ENCODE results near the gene DSCAM.
"Not testable (repeated sequence)": the region's sequence is repeated elsewhere in the genome, so short reads cannot be mapped to it uniquely, and the experiment has no call there.

The DSCAM gene

GRCh38 chr21:40379881-40380810, 466.8 kb downstream of the DSCAM start:
- no peak for DNase-seq (ENCODE audit: low spot score)

GRCh38 chr21:40377135-40377534, 469.8 kb downstream of the DSCAM start:
- no peak for DNase-seq (ENCODE audit: low spot score)

DNA sequence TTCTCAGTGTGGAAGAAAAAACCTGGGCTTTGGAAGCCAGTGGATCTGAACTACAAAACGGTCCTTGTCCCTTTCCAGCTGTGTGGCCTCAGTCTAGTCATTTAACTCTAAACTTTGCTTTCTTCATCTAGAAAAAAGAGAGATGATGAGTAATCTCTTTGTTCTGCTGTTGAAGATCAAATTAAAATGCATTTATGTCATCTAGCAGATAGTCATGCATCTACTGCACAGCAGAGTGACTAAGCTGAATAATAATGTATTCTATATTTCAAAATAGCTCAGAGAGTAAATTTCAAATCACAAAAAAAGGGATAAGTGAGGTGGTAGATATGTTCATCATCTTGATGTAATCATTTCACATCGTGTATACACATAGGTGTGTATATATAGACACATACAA, 473.2 kb downstream of the DSCAM start:
- DNase-seq (ENCODE audit: low spot score): no peak

DNA sequence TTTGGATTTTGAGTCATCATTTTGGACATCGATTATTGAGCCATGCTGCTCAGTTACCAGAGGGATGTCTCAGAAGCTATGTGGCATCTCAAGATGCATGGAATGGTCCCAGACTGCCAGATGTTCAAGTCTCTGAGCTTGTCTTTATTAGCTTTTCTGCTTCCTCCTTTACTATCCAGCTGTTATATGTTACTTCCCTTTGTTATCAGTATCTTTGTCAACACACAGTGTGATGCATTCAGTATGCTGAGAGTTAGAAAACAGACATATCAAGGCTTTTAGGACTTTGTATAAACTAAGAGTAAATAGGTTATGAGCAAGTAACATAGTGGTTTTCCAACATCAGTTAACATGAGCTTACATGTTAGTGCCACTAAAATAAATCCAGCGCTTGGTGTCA, 474.5 kb downstream of the DSCAM start:
- DNase-seq (ENCODE audit: low spot score): no peak

DNA sequence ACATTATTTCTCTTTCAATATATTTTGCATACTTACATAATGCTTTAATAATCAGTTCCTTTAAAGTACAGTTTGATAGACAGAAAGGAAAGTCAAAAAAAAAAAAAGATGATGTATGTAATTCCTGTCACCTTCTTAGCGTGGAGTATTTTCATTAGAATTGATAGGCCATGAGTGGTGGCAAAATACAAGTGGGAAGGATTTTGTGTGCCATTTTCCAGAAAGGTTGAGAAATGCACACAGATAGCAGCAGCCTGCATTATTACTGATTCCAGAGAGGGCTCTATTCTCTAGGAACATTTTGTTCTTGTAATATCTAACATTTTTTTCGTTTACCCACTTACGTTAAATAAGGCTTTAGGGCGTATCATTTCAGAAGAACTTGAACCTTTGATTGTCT, 475.6 kb downstream of the DSCAM start:
- no peak for DNase-seq (ENCODE audit: low spot score)

DNA sequence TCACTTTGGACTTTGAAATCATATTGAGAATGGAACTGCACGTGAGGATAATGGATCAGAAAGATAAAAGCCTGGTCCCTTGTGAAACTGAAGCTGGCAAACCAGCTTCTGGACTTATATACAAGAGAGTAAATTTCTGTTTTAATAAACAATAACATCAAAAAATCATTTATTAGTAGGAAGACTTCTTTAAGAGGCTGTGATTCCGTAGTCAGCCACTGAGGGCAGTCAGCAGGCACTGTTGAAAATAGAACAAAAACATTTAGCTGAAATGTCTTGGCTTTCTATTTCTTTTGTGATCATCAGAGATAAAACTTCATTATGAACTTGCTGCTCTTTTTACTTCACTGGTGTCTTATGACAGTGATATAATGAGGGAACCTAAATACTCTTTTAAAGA, 490.3 kb downstream of the DSCAM start:
- no peak for DNase-seq (ENCODE audit: low spot score)

DNA sequence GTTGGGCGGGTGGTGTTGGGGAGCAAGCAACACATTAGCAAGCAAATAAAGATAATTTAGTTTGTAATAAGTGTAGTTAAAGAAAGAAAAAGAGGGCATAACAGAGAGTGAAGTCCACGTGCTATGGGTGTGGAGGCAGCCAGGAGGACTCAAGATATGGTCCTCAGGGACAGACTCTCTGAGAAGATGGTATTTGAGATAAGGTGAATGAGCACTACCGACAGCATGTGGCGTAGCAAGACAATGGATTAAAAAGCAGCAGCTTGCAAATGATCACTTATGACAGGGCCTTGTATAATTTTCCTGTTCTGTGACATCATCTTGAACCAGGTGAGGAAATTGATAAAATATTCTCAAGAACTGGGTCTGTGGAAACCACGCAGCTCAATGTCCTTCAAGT, 491.9 kb downstream of the DSCAM start:
- no peak for DNase-seq (ENCODE audit: low spot score)

GRCh38 chr21:40351006-40351405, 496.0 kb downstream of the DSCAM start:
- DNase-seq (ENCODE audit: low spot score): no peak

GRCh38 chr21:40349591-40349990, 497.4 kb downstream of the DSCAM start:
- DNase-seq (ENCODE audit: low spot score): no peak

GRCh38 chr21:40345711-40346321, 501.1 kb downstream of the DSCAM start:
- no peak for DNase-seq (ENCODE audit: low spot score)

DNA sequence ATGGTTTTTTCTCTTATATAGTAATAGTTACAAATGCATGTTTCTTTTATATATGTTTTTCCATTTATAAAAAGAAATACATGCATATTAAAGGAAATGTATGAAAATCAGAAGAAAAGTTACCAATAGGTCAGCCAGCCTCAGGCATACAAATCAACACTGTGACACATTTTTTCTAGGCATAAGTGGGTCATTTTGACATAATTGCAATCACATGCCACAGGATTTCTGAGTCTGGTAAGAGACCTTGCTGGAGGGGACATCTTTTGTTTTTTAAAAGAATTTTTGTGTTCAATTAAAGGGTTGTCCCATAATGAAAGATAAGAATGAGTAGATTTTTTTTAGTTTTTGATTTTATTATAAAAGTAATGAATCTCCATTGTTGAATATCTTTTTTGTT, 506.6 kb downstream of the DSCAM start:
- DNase-seq (ENCODE audit: low spot score): no peak

DNA sequence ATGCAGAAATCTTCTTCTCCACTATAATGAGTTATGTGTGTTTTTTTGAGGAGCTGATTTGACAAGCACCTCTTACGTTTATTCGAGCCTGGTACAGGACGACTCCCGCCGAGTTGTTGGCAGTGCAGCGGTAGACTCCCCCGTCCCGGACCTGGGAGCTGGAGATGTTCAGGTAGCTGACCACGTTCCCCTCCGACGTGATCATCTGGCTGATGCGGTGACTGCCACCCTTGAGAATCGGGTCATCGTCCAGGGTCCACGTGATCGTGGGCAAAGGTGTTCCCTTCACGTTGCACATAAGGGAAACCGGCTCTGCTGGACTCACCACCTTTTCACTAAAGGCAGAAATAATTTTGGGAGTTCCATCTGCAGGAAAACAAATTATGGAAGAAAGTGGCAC, 507.9 kb downstream of the DSCAM start:
- no peak for DNase-seq (ENCODE audit: low spot score)

DNA sequence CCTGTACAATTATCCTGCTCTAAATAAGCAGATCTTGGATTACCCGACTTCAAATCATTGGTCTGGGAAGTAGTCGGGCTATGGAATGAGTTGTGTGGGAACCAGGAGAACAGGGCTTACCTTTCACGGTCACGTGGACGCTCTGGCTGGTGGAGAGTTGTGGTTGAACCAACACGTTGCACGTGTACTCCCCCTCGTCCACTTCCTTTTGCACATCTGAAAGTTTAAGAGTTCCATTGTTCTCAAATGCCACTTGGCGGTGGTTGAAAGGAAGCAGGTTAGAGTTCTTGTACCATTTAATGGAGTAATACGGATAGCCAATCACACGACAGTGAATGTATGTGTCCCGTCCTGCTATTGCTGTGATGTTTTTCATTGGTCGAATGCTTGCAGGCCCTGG, 509.0 kb downstream of the DSCAM start:
- DNase-seq (ENCODE audit: low spot score): no peak

- no peak for DNase-seq (ENCODE audit: low spot score)
Observed at GRCh38 chr21:40335704-40336103, 511.3 kb downstream of the DSCAM start.

GRCh38 chr21:40334159-40334558, 512.8 kb downstream of the DSCAM start:
- no peak for DNase-seq (ENCODE audit: low spot score)

- DNase-seq (ENCODE audit: low spot score): no peak
Observed at GRCh38 chr21:40333731-40334130, 513.2 kb downstream of the DSCAM start.

- DNase-seq (ENCODE audit: low spot score): no peak
Observed at GRCh38 chr21:40331804-40332203, 515.2 kb downstream of the DSCAM start.

GRCh38 chr21:40331172-40331571, 515.8 kb downstream of the DSCAM start:
- no peak for DNase-seq (ENCODE audit: low spot score)

DNA sequence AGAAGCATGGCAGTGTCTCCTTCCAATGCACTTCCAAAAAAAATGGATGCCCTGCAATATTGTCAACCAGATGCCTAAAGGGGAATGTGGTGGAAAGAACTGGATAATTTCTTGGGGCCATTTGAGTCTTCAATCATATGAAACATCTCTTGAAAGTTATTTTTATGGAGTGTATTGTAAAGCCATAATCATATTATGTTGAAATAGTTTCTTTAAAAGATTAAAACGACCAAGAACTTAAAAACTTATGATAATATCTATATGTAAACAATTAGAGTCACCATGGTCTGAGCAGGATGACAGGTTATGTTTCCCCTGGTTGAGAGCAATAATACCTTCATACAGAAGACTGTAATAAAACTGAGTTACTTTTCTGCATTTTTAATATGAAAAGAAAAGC, 522.6 kb downstream of the DSCAM start:
- DNase-seq (ENCODE audit: low spot score): no peak

- not testable (repeated sequence) for DNase-seq (ENCODE audit: low spot score)
Observed at GRCh38 chr21:40320718-40321117, 526.2 kb downstream of the DSCAM start.

DNA sequence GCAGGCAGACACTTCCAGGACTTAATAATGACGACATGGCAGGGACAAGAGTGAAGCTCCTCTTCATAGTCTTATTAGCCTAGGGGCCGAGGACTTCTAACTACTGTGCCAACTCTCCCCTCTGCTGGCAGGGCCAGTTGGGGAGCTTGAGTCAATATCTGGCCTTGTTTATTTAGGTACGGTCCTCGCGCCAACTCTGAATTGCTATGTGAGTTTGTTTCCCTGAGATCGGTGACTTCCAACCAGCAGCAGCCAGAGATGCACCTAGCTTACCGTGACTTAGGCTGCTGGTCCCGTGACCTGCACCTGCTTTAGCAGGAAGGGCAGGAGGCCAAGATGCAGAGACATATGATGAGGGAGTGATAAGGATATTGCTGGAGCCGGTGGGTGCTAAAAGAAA, 528.6 kb downstream of the DSCAM start:
- DNase-seq (ENCODE audit: low spot score): no peak

DNA sequence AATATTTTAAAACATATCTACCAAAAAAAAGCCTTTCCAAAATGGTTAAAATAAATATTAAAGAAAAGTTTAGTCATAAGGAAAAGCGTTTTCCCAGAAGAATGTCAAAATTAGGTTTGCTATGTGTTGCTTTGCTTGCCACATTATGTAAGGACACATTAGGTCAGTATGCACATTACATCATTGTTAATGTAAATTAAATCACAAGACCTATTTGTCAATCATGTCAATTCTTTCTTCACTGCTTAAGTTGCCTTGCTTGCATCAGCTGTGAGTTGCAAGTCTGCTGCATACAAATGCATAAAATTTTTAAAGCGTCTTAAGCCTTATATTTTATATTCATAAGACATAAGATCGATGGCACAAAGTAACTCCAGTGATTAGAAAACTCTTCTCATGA, 530.9 kb downstream of the DSCAM start:
- DNase-seq (ENCODE audit: low spot score): no peak

- no peak for DNase-seq (ENCODE audit: low spot score)
Observed at GRCh38 chr21:40315626-40316025, 531.3 kb downstream of the DSCAM start.

GRCh38 chr21:40313260-40313659, 533.7 kb downstream of the DSCAM start:
- no peak for DNase-seq (ENCODE audit: low spot score)
